HEK293 (cell line): Measurements from ENCODE around the gene BEST2.
A peak's percentile ranks its signal among the peaks of the same experiment; 100 is the strongest.

Experiments
- BCL11A ChIP-seq: fragments of 450-650 bp; formaldehyde crosslinking; IDR thresholded peaks from 2 replicates; pipeline ENCODE4 v1.5.1; 2016; ENCODE audit warnings: low read depth, missing biosample characterization, missing genetic modification characterization
- KLF1 ChIP-seq: fragments of 450-650 bp; formaldehyde crosslinking; IDR thresholded peaks from 2 replicates; pipeline ENCODE4 v1.5.1; 2016; ENCODE audit warnings: missing biosample characterization, missing genetic modification characterization
- KLF16 ChIP-seq: fragments of 450-650 bp; formaldehyde crosslinking; IDR thresholded peaks from 2 replicates; pipeline ENCODE4 v1.5.1; 2017; ENCODE audit warnings: missing biosample characterization, missing genetic modification characterization
- KLF8 ChIP-seq: fragments of 450-650 bp; formaldehyde crosslinking; IDR thresholded peaks from 2 replicates; pipeline ENCODE4 v1.5.1; 2016; ENCODE audit warnings: missing biosample characterization, missing genetic modification characterization
- MEIS1 ChIP-seq: sonication (generic); formaldehyde crosslinking; IDR thresholded peaks from 2 replicates; pipeline ENCODE4 v1.8.1; 2022; ENCODE audit warnings: missing genetic modification reagents, mild to moderate bottlenecking, borderline replicate concordance
- MZF1 ChIP-seq: fragments of 450-650 bp; formaldehyde crosslinking; IDR thresholded peaks from 2 replicates; pipeline ENCODE4 v1.5.1; 2017; ENCODE audit warnings: missing biosample characterization, missing genetic modification characterization, borderline replicate concordance
- PRDM6 ChIP-seq: fragments of 450-650 bp; formaldehyde crosslinking; IDR thresholded peaks from 2 replicates; pipeline ENCODE4 v1.5.1; 2017; ENCODE audit warnings: missing biosample characterization, missing genetic modification characterization
- SALL2 ChIP-seq: fragments of 450-650 bp; formaldehyde crosslinking; IDR thresholded peaks from 2 replicates; pipeline ENCODE4 v1.5.0; 2017; ENCODE audit warnings: missing biosample characterization, mild to moderate bottlenecking, missing genetic modification characterization, borderline replicate concordance
- SP3 ChIP-seq: fragments of 450-650 bp; formaldehyde crosslinking; IDR thresholded peaks from 2 replicates; pipeline ENCODE4 v1.5.1; 2016; ENCODE audit warnings: missing biosample characterization, missing genetic modification characterization
- ZBTB1 ChIP-seq: fragments of 450-650 bp; formaldehyde crosslinking; IDR thresholded peaks from 2 replicates; pipeline ENCODE4 v1.5.1; 2016; ENCODE audit warnings: missing biosample characterization, missing genetic modification characterization
- ZNF138 ChIP-seq: fragments of 450-650 bp; formaldehyde crosslinking; IDR thresholded peaks from 2 replicates; pipeline ENCODE4 v1.5.1; 2016; ENCODE audit warnings: missing biosample characterization, missing genetic modification characterization, borderline replicate concordance
- ZNF18 ChIP-seq: fragments of 450-650 bp; formaldehyde crosslinking; IDR thresholded peaks from 2 replicates; pipeline ENCODE4 v1.5.1; 2016; ENCODE audit warnings: missing biosample characterization, missing genetic modification characterization
- ZNF184 ChIP-seq: fragments of 450-650 bp; IDR thresholded peaks from 2 replicates; pipeline ENCODE4 v1.5.1; 2018; ENCODE audit warnings: missing biosample characterization, mild to moderate bottlenecking, missing genetic modification characterization
- ZNF202 ChIP-seq: fragments of 450-650 bp; formaldehyde crosslinking; IDR thresholded peaks from 2 replicates; pipeline ENCODE4 v1.5.1; 2016; ENCODE audit warnings: missing biosample characterization, missing genetic modification characterization, borderline replicate concordance
- ZNF26 ChIP-seq: fragments of 450-650 bp; formaldehyde crosslinking; IDR thresholded peaks from 2 replicates; pipeline ENCODE4 v1.5.1; 2016; ENCODE audit warnings: missing biosample characterization, missing genetic modification characterization
- ZNF274 ChIP-seq, 2 experiments: fragments of 200-500 bp in 1 of 2; fragments of 450-650 bp in 1 of 2; sonication (Bioruptor generic) in 1 of 2; formaldehyde crosslinking in 1 of 2; IDR thresholded peaks; 2 replicates each; pipeline versions ENCODE4 v1.5.1 to v1.6.1; 2014 to 2016; ENCODE audit warnings: borderline replicate concordance in 1 of 2, inconsistent platforms in 1 of 2, low read length in 1 of 2, missing biosample characterization in 1 of 2, missing genetic modification characterization in 1 of 2
- ZNF366 ChIP-seq: fragments of 450-650 bp; formaldehyde crosslinking; conservative IDR thresholded peaks from 2 replicates; pipeline ENCODE4 v1.5.1; 2016; ENCODE audit warnings: missing biosample characterization, missing genetic modification characterization
- ZNF423 ChIP-seq: fragments of 450-650 bp; formaldehyde crosslinking; IDR thresholded peaks from 2 replicates; pipeline ENCODE4 v1.5.1; 2016; ENCODE audit warnings: missing biosample characterization, missing genetic modification characterization
- ZNF530 ChIP-seq: fragments of 450-650 bp; formaldehyde crosslinking; IDR thresholded peaks from 2 replicates; pipeline ENCODE4 v1.5.1; 2016; ENCODE audit warnings: low read depth, missing biosample characterization, missing genetic modification characterization
- ZNF544 ChIP-seq: fragments of 450-650 bp; formaldehyde crosslinking; IDR thresholded peaks from 2 replicates; pipeline ENCODE4 v1.5.0; 2017; ENCODE audit warnings: missing biosample characterization, missing genetic modification characterization
- ZNF555 ChIP-seq: fragments of 450-650 bp; formaldehyde crosslinking; conservative IDR thresholded peaks from 2 replicates; pipeline ENCODE4 v1.5.1; 2017; ENCODE audit warnings: missing biosample characterization, mild to moderate bottlenecking, missing genetic modification characterization, inconsistent platforms
- ZNF645 ChIP-seq: fragments of 450-650 bp; formaldehyde crosslinking; IDR thresholded peaks from 2 replicates; pipeline ENCODE4; 2016; ENCODE audit warnings: missing biosample characterization, missing genetic modification characterization
- ZNF777 ChIP-seq: fragments of 450-650 bp; formaldehyde crosslinking; IDR thresholded peaks from 2 replicates; pipeline ENCODE4 v1.5.1; 2017; ENCODE audit warnings: missing biosample characterization, missing genetic modification characterization, borderline replicate concordance
- TF ChIP-seq, protein P1 (sequence below): fragments of 450-650 bp; formaldehyde crosslinking; IDR thresholded peaks from 2 replicates; pipeline ENCODE4 v1.5.1; 2016; ENCODE audit warnings: missing biosample characterization, missing genetic modification characterization
- TF ChIP-seq, protein P2 (sequence below): fragments of 450-650 bp; formaldehyde crosslinking; IDR thresholded peaks from 2 replicates; pipeline ENCODE4 v1.5.1; 2017; ENCODE audit warnings: missing biosample characterization, missing genetic modification characterization
- TF ChIP-seq, protein P3 (sequence below): fragments of 450-650 bp; formaldehyde crosslinking; IDR thresholded peaks from 2 replicates; pipeline ENCODE4 v1.5.1; 2016; ENCODE audit warnings: missing biosample characterization, missing genetic modification characterization

BEST2 gene

DNA sequence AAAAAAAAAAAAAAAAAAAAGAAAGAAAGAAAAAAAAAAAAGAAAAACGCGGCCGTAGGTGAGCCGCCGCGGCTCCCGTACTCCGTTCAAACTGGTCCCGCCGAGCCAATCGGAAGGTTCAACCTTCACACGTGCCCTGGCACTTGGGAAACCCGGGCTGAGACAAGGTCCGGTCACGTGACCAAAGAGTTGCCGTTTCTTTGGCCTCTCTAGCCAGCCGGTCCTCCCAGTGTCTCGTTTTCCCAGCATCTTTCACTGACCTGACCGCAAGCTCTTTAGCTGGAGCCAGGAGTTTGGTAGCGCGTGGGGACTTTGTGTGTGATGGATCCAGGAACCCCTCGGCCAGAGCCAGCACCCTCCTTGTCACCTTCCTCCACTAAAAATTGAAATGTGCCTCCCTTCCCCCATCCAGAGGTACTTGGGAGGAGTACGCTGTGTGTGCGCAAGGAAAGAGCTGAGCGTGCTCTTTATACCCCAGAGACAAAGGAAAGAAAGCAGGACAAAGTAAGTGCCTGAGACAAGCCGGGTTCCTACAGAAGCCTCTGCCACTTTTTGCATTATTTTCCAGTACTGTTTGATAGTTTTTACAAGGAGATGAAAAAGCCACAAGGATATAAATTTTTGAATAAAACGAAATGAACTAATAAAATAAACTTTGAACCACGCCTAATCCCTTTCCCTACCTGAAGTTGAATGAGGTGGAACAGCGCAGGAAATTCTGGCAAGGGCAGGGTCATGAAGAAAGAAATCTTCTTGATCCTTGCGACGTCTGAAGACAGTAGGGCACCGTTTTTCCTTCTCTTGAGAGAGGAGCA, 28.8 kb upstream of the BEST2 start (continued):
- no peak for TF ChIP-seq SALL2 (tag by site-specific recombination)
- no peak for TF ChIP-seq ZNF274 (IDR thresholded peaks at IDR 0.05; ENCODE audit: low read length)
- no peak for TF ChIP-seq ZNF274 (tag by site-specific recombination; IDR thresholded peaks at IDR 0.05; ENCODE audit: borderline replicate concordance)
- peak; percentile 15; the same call in 1 of the 2 replicates for TF ChIP-seq KLF1
- TF ChIP-seq, protein P1, sequence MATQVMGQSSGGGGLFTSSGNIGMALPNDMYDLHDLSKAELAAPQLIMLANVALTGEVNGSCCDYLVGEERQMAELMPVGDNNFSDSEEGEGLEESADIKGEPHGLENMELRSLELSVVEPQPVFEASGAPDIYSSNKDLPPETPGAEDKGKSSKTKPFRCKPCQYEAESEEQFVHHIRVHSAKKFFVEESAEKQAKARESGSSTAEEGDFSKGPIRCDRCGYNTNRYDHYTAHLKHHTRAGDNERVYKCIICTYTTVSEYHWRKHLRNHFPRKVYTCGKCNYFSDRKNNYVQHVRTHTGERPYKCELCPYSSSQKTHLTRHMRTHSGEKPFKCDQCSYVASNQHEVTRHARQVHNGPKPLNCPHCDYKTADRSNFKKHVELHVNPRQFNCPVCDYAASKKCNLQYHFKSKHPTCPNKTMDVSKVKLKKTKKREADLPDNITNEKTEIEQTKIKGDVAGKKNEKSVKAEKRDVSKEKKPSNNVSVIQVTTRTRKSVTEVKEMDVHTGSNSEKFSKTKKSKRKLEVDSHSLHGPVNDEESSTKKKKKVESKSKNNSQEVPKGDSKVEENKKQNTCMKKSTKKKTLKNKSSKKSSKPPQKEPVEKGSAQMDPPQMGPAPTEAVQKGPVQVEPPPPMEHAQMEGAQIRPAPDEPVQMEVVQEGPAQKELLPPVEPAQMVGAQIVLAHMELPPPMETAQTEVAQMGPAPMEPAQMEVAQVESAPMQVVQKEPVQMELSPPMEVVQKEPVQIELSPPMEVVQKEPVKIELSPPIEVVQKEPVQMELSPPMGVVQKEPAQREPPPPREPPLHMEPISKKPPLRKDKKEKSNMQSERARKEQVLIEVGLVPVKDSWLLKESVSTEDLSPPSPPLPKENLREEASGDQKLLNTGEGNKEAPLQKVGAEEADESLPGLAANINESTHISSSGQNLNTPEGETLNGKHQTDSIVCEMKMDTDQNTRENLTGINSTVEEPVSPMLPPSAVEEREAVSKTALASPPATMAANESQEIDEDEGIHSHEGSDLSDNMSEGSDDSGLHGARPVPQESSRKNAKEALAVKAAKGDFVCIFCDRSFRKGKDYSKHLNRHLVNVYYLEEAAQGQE (tag by site-specific recombination) = no peak
- no peak for TF ChIP-seq ZNF138 (tag by site-specific recombination)
- no peak for TF ChIP-seq ZNF544
- TF ChIP-seq ZBTB1 = 0 out of 2 replicates have a peak, but pooled peaks have one; percentile 38
- no peak for TF ChIP-seq ZNF184 (tag by site-specific recombination)
- TF ChIP-seq, protein P2, sequence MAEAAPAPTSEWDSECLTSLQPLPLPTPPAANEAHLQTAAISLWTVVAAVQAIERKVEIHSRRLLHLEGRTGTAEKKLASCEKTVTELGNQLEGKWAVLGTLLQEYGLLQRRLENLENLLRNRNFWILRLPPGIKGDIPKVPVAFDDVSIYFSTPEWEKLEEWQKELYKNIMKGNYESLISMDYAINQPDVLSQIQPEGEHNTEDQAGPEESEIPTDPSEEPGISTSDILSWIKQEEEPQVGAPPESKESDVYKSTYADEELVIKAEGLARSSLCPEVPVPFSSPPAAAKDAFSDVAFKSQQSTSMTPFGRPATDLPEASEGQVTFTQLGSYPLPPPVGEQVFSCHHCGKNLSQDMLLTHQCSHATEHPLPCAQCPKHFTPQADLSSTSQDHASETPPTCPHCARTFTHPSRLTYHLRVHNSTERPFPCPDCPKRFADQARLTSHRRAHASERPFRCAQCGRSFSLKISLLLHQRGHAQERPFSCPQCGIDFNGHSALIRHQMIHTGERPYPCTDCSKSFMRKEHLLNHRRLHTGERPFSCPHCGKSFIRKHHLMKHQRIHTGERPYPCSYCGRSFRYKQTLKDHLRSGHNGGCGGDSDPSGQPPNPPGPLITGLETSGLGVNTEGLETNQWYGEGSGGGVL (tag by site-specific recombination) = no peak
- no peak for TF ChIP-seq PRDM6 (tag by site-specific recombination)
- TF ChIP-seq ZNF26 (tag by site-specific recombination) = no peak
- TF ChIP-seq, protein P3, sequence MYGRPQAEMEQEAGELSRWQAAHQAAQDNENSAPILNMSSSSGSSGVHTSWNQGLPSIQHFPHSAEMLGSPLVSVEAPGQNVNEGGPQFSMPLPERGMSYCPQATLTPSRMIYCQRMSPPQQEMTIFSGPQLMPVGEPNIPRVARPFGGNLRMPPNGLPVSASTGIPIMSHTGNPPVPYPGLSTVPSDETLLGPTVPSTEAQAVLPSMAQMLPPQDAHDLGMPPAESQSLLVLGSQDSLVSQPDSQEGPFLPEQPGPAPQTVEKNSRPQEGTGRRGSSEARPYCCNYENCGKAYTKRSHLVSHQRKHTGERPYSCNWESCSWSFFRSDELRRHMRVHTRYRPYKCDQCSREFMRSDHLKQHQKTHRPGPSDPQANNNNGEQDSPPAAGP (tag by site-specific recombination) = peak; percentile 87
- TF ChIP-seq KLF8 (tag by site-specific recombination) = peak; percentile 87
- TF ChIP-seq SP3 (tag by site-specific recombination) = peak; percentile 58
- TF ChIP-seq ZNF423 (tag by site-specific recombination) = no peak
- peak; percentile 42; the same call in 1 of the 2 replicates for TF ChIP-seq ZNF18
- no peak for TF ChIP-seq ZNF777 (tag by site-specific recombination)
- TF ChIP-seq ZNF645 = no peak
- TF ChIP-seq KLF16 = peak; percentile 65
- no peak for TF ChIP-seq MEIS1 (CRISPR knock-in tag)
- TF ChIP-seq ZNF555 (tag by site-specific recombination) = no peak
- no peak for TF ChIP-seq ZNF202 (tag by site-specific recombination)
- TF ChIP-seq BCL11A (tag by site-specific recombination) = no peak
- TF ChIP-seq MZF1 (tag by site-specific recombination) = no peak; the same call in 1 of the 2 replicates
- TF ChIP-seq ZNF530 = no peak
- TF ChIP-seq ZNF366 = peak; percentile 66
